B cell (primary cell): ENCODE measurements around the gene OSM. TPM values are rescaled to one million over a fixed set of nuclear protein-coding genes. Genes with fewer than 3 reads are reported as not detected.

Experiments used
- ATAC-seq: fragments of 200-7000 bp; cut with Tn5 transposase; one replicate; pipeline ENCODE4 v1.10.0; 2021; ENCODE audit warnings: low read depth, mild to moderate bottlenecking, moderate number of reproducible peaks, moderate library complexity
- CTCF ChIA-PET: fragments of 350-600 bp; sonication (Branson Sonifier 250); formaldehyde crosslinking; loops from one replicate; lab custom pipeline; 2021; ENCODE audit warnings: antibody characterized with exemption, inconsistent platforms; lab: Charles Lee
- POLR2A ChIA-PET: fragments of 350-600 bp; sonication (Branson Sonifier 250); formaldehyde crosslinking; loops from one replicate; lab custom pipeline; 2021; ENCODE audit warnings: antibody characterized with exemption; lab: Charles Lee
- DNase-seq: peaks from one replicate; pipeline ENCODE4 v3.0.0; 2013
- H2AFZ ChIP-seq: 2 replicates; pipeline ENCODE4 v1.6.1; 2012; ENCODE audit warnings: mild to moderate bottlenecking, low read depth, low read length; ENCODE audit not compliant: insufficient read depth, poor library complexity, severe bottlenecking
- H3K27ac ChIP-seq, 2 donors: 1 replicate in 1 of 2; 2 replicates in 1 of 2; pipeline ENCODE4 v1.5.1; 2012 to 2013; ENCODE audit warnings: low read length in 2 of 2, mild to moderate bottlenecking in 2 of 2, moderate library complexity in 1 of 2
- H3K27me3 ChIP-seq, 4 experiments: fragments of 200-600 bp in 1 of 4; sonication (generic) in 1 of 4; replicated peaks in 1 of 4; 1 replicate in 2 of 4; 2 replicates in 2 of 4; pipeline versions ENCODE4 v1.6.1 to v1.7.0; 2013 to 2016; ENCODE audit warnings: low read length in 3 of 4, mild to moderate bottlenecking in 2 of 4, mixed read lengths in 1 of 4, moderate library complexity in 1 of 4; ENCODE audit not compliant: insufficient read depth in 4 of 4, control insufficient read depth in 3 of 4; ENCODE audit errors: control extremely low read depth in 1 of 4
- H3K36me3 ChIP-seq, 2 experiments: replicated peaks in 1 of 2; 1 replicate in 1 of 2; 2 replicates in 1 of 2; pipeline versions ENCODE4 v1.6.1 to v1.7.1; 2013; ENCODE audit warnings: low read length in 1 of 2; ENCODE audit not compliant: insufficient read depth in 2 of 2, control insufficient read depth in 1 of 2; ENCODE audit errors: control extremely low read depth in 1 of 2, extremely low read depth in 1 of 2
- H3K4me1 ChIP-seq, 2 donors: fragments of 200-600 bp in 1 of 2; sonication (generic) in 1 of 2; 1 replicate in 1 of 2; 2 replicates in 1 of 2; pipeline versions ENCODE4 v1.5.1 to v1.6.1; 2013 to 2017; ENCODE audit warnings: low read length in 2 of 2; ENCODE audit not compliant: control insufficient read depth in 2 of 2, insufficient read depth in 2 of 2
- H3K4me2 ChIP-seq: replicated peaks from 2 replicates; pipeline ENCODE3; 2012; ENCODE audit warnings: mild to moderate bottlenecking, low read depth, low read length; ENCODE audit not compliant: poor library complexity, severe bottlenecking
- H3K4me3 ChIP-seq, 5 experiments: fragments of 200-600 bp in 1 of 5; sonication (generic) in 1 of 5; 1 replicate in 3 of 5; 2 replicates in 2 of 5; pipeline versions ENCODE4 v1.5.1 to v1.7.0; 2011 to 2016; ENCODE audit warnings: low read length in 4 of 5, mild to moderate bottlenecking in 4 of 5, low read depth in 2 of 5, control low read depth in 1 of 5, moderate library complexity in 1 of 5; ENCODE audit not compliant: insufficient read depth in 1 of 5; ENCODE audit errors: control extremely low read depth in 1 of 5, extremely low read depth in 1 of 5
- H3K79me2 ChIP-seq: fragments of 200-600 bp; sonication (generic); one replicate; pipeline ENCODE4 v1.6.0; 2016; ENCODE audit warnings: low read length; ENCODE audit not compliant: control insufficient read depth, insufficient read depth
- H3K9ac ChIP-seq: fragments of 200-600 bp; sonication (generic); 2 replicates; pipeline ENCODE4 v1.6.1; 2017; ENCODE audit warnings: mild to moderate bottlenecking, low read length, moderate library complexity
- H3K9me3 ChIP-seq, 3 donors: one replicate each; pipeline versions ENCODE4 v1.6.1 to v1.7.1; 2013; ENCODE audit warnings: low read length in 2 of 3; ENCODE audit not compliant: control insufficient read depth in 2 of 3, insufficient read depth in 1 of 3; ENCODE audit errors: control extremely low read depth in 1 of 3
- H4K20me1 ChIP-seq: 2 replicates; pipeline ENCODE4 v1.6.0; 2012; ENCODE audit warnings: mild to moderate bottlenecking, low read length; ENCODE audit not compliant: insufficient read depth, control insufficient read depth, poor library complexity, severe bottlenecking
- H3K27ac Mint-ChIP-seq: one replicate; pipeline ENCODE4 v1.8.0; 2021; ENCODE audit warnings: mixed read lengths
- H3K27me3 Mint-ChIP-seq: one replicate; pipeline ENCODE4 v1.8.0; 2021; ENCODE audit warnings: mixed read lengths
- H3K4me1 Mint-ChIP-seq: one replicate; pipeline ENCODE4 v1.8.0; 2021; ENCODE audit warnings: mixed read lengths
- H3K4me3 Mint-ChIP-seq: one replicate; pipeline ENCODE4 v1.8.0; 2021; ENCODE audit warnings: mixed read lengths
- H3K9me3 Mint-ChIP-seq: one replicate; pipeline ENCODE4 v1.8.0; 2022; ENCODE audit warnings: mixed read lengths; ENCODE audit not compliant: insufficient read depth
- EZH2 ChIP-seq: IDR thresholded peaks from 2 replicates; pipeline ENCODE4 v1.6.1; 2012; ENCODE audit warnings: borderline replicate concordance, low read depth, mild to moderate bottlenecking, moderate library complexity, low read length; ENCODE audit not compliant: insufficient read depth, poor library complexity, severe bottlenecking
- WGBS: methylation state at CpG from one replicate; pipeline ENCODE4 v1.1.5; 2013; ENCODE audit warnings: missing lambda C conversion rate; ENCODE audit not compliant: insufficient coverage; 5-methylcytosine and 5-hydroxymethylcytosine counted together
- intact Hi-C: fragments of 100-400 bp; cut with micrococcal nuclease; formaldehyde crosslinking; loops from one replicate; pipeline ENCODE4 v1.10.0; 2022
- polyA plus RNA-seq: library from polyadenylated mRNA; depleted of rRNA; stranded (reverse); fragments of >200 nt; gene quantifications from 2 replicates; pipeline ENCODE4 v1.2.3, GENCODE V29; 2012
- total RNA-seq, 2 donors: library from RNA; stranded (reverse); fragments of 120-200 nt in 1 of 2; gene quantifications; 1 replicate in 1 of 2; 2 replicates in 1 of 2; pipeline versions ENCODE4 v1.2.3 to v1.2.4, GENCODE V29; 2013 to 2022
- TF ChIP-seq, protein P1 (sequence below): fragments of 200-600 bp; IDR thresholded peaks from one replicate; pipeline ENCODE4 v1.8.0; 2022; ENCODE audit warnings: antibody characterized with exemption, mild to moderate bottlenecking

Gene OSM
- total and polyA plus RNA-seq, 2 donors (not counting 1 experiment from before 2014, with no cell fraction given) = 1.8 to 12.5 TPM

- Mint-ChIP-seq H3K27ac (no peak overlapping the region), H3K27me3 (peaks cover 13% of the 10 kb centered on the region), H3K9me3 (no peaks in the 10 kb centered on the region), H3K4me3 (no peak overlapping the region), H3K4me1 (peaks cover 19% of the 10 kb centered on the region)
- POLR2A ChIA-PET = no interaction called here
- CTCF ChIA-PET = no interaction called here
- Histone ChIP-seq H3K4me2 (no peak overlapping the region), H3K9ac (no peak overlapping the region), H4K20me1 (no peaks in the 10 kb centered on the region), H3K79me2 (no peaks in the 10 kb centered on the region), H3K9me3 (peaks cover 0 to 4% (median 0%) of the 10 kb centered on the region in 3 donors), H3K4me3 (no peak overlapping the region), H3K27me3 (no peaks in the 10 kb centered on the region), H2AFZ (no peak overlapping the region), H3K27ac (no peak overlapping the region), H3K4me1 (peaks cover 24 to 38% of the 10 kb centered on the region in 2 donors), H3K36me3 (no peaks in the 10 kb centered on the region)
- ATAC-seq = no peak
- intact Hi-C loops = no loop called here
- no peak for TF ChIP-seq EZH2
- TF ChIP-seq, protein P1, sequence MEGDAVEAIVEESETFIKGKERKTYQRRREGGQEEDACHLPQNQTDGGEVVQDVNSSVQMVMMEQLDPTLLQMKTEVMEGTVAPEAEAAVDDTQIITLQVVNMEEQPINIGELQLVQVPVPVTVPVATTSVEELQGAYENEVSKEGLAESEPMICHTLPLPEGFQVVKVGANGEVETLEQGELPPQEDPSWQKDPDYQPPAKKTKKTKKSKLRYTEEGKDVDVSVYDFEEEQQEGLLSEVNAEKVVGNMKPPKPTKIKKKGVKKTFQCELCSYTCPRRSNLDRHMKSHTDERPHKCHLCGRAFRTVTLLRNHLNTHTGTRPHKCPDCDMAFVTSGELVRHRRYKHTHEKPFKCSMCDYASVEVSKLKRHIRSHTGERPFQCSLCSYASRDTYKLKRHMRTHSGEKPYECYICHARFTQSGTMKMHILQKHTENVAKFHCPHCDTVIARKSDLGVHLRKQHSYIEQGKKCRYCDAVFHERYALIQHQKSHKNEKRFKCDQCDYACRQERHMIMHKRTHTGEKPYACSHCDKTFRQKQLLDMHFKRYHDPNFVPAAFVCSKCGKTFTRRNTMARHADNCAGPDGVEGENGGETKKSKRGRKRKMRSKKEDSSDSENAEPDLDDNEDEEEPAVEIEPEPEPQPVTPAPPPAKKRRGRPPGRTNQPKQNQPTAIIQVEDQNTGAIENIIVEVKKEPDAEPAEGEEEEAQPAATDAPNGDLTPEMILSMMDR = no peak
- DNase-seq = no peak
- 83% methylated on average over 6 of the region's 7 CpGs for WGBS
These were observed 41.3 kb downstream of the OSM start for GRCh38 chr22:30225220-30225927.

DNA sequence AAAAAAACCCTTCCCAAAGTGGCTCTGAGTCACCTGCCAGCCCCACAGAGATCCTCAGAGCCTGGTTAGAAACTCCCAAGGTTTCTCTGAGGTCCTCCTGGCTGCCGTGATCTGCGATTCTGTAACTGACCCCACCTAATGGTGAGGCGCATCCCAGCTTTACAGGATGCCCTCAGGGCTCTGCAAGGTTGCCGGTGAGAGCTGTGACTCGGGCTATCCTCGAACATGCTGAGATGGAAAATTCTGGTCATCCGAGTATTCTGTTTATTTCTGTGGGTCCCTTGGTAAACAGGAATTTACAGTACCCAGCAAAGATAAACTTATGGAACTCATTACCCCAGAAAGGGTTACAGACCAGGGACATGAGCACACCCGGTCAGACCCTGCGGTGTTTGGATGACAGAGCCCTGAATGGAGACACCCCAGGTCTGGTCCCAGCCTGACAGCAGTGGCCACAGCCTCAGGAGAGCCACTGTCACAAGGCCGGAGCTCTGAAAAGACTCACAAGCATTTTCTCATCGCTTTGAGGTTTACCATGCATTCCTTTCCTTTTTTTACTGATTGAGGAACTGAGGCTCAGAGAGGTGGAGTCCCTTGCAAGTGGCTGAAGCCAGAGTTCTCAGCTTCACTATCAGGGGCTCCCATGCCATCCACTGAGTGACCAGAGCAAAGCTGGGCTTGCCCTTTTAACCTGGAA lies 42.3 kb downstream of the OSM start:
- ChIA-PET POLR2A (no interaction called here), CTCF (no interaction called here)
- H3K27me3 ChIP-seq = no peaks in the 10 kb centered on the region
- H3K4me1 ChIP-seq = peaks cover 26 to 42% of the 10 kb centered on the region in 2 donors
- H3K9ac ChIP-seq = no peak overlapping the region
- no peaks in the 10 kb centered on the region for H3K79me2 ChIP-seq
- Mint-ChIP-seq H3K4me1 (peaks cover 21% of the 10 kb centered on the region), H3K27me3 (peaks cover 13% of the 10 kb centered on the region), H3K4me3 (no peak overlapping the region), H3K9me3 (no peaks in the 10 kb centered on the region), H3K27ac (no peak overlapping the region)
- H3K27ac ChIP-seq = no peak overlapping the region
- H4K20me1 ChIP-seq = no peaks in the 10 kb centered on the region
- DNase-seq = no peak
- no peak overlapping the region for H2AFZ ChIP-seq
- TF ChIP-seq EZH2 = no peak
- TF ChIP-seq, protein P1 = no peak
- ATAC-seq = no peak
- no peak overlapping the region for H3K4me3 ChIP-seq
- intact Hi-C loops = no loop called here
- H3K4me2 ChIP-seq = no peak overlapping the region
- 78% methylated on average over 8 of the region's 11 CpGs for WGBS
- no peaks in the 10 kb centered on the region for H3K36me3 ChIP-seq
- H3K9me3 ChIP-seq = peaks cover 0 to 4% (median 0%) of the 10 kb centered on the region in 3 donors
